Measurements from ENCODE around the gene CHID1. TPM values are rescaled to one million over a fixed set of nuclear protein-coding genes. Genes with fewer than 3 reads are reported as not detected.

Gene CHID1
- total and polyA plus RNA-seq, 9 of the 15 experiments (the other 6 are each of a cell fraction or from before 2014, with no cell fraction given) = 15.1 to 108 (median 39.8) TPM

DNA sequence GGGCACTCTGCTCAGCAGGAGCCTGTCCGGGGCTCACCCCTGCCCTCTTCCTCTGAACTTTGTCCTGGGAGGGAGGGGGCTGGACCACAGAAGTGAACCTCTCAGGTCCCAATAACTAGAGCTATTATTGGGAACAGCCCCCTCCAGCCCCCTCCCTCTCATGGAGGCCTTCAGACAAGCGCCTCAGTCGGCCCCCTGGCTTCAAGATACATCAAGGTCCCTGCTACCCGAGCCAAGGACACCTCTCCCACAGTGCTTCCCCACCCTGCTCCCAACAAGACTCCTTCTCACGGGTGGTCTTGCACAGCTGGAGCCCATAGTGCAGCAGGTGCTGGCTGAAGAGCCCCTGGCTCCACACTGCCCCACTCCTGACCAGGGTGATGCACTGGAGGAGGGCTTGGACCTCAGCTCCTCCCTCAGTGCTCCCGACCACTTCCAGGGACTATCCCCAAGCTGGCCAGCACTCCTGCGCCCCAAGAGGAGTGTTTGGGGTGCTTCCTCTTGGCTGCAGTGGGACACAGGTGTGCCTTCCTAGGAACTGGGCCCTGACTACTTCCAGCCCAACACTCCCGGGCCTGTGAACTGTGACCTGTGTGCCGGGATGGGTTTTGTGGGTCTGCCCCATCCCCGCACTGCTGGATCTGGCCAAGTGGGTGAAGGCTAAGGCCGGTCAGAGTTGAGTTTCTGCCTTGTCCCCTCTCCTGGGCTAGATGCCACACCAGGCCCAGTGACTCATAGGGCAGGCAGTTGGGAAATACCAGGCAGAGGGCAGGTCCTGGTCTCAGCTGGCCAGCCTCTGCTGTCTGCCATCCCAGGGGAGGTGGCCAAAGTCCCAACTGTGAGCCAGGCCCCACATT lies 89.7 kb downstream of the CHID1 start (continued):
- TF ChIP-seq, protein P1, sequence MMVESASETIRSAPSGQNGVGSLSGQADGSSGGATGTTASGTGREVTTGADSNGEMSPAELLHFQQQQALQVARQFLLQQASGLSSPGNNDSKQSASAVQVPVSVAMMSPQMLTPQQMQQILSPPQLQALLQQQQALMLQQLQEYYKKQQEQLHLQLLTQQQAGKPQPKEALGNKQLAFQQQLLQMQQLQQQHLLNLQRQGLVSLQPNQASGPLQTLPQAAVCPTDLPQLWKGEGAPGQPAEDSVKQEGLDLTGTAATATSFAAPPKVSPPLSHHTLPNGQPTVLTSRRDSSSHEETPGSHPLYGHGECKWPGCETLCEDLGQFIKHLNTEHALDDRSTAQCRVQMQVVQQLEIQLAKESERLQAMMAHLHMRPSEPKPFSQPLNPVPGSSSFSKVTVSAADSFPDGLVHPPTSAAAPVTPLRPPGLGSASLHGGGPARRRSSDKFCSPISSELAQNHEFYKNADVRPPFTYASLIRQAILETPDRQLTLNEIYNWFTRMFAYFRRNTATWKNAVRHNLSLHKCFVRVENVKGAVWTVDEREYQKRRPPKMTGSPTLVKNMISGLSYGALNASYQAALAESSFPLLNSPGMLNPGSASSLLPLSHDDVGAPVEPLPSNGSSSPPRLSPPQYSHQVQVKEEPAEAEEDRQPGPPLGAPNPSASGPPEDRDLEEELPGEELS (CRISPR knock-in tag; IDR thresholded peaks at IDR 0.05; ENCODE audit: borderline replicate concordance) = no peak

DNA sequence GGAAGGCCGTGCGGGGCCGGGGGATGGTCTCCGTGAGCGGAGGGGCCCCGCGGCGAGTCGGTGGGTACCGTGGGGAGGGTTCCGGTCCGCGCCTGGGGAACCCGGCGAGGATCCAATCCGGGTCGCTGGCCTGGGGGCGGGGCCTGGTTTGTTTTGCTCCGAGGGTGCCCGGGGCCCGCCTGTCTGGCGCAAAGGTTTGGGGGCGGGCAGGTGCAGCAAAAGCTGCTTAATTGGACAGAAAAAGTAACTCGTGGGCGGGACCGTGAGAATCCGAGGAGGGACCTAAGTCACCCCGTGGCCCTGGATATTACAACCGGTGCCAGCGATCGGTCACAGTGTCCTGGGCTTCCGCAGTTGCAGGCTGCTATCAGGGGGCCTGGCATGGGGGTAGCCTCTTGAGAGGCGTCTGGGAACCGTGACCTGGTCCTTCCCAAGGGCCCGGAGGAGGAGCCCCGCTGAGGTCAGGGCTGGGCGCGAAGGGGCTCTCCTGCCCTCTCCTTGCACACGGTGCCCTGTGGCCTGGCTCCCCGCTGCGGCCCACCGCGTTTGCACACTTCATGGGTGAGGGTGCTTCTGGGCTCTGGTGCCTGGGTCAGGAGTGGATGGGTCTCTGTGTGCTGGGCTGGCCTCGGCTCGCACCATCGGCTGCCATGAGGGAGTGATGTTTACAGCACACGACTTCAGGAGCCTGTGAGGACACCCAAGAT lies 90.5 kb downstream of the CHID1 start:
- peaks cover 13% of the 10 kb centered on the region for H4K20me1 ChIP-seq (replicated peaks; ENCODE audit: control insufficient read depth, insufficient read depth, low read length)
- TSS peak; percentile 72 for BruUV-seq (replicated peaks)
- FAIRE-seq (peak; percentile 74), DNase-seq (ENCODE audit: extremely low read depth in 1 of 4, low spot score in 3 of 4) (peak; percentile 70 to 91 (median 78)), ATAC-seq (peak; percentile 78)
- H3K79me2 ChIP-seq (ENCODE audit: control insufficient read depth, insufficient read depth, low read length) = peaks cover 25% of the 10 kb centered on the region
- peak overlapping the region; percentile 87 to 100 for H3K9ac ChIP-seq (ENCODE audit: insufficient read depth in 1 of 2, low read depth in 2 of 2, low read length in 2 of 2)
- H3K36me3 ChIP-seq (ENCODE audit: control insufficient read depth, insufficient read depth, low read length) = peaks cover 38% of the 10 kb centered on the region; the same call in 1 of the 3 replicates
- in situ Hi-C loops (cut with MboI) (no loop called here), intact Hi-C loops (cut with micrococcal nuclease) (no loop called here)
- H3K4me1 ChIP-seq (replicated peaks in 1 of 2; ENCODE audit: control insufficient read depth in 2 of 2, insufficient read depth in 2 of 2, low read length in 2 of 2) = peaks cover 11 to 74% of the 10 kb centered on the region in 2 experiments; a peak in 4 of 5 replicates
- CTCF ChIA-PET (ENCODE audit: low intra/inter-chr PET ratio) = no interaction called here
- H3K27ac ChIP-seq (ENCODE audit: extremely low read depth, low read depth, low read length) = peak overlapping the region; percentile 92
- peaks cover 6% of the 10 kb centered on the region for H3K9me1 ChIP-seq (ENCODE audit: control insufficient read depth, insufficient read depth, low read length)
- H2AFZ ChIP-seq (ENCODE audit: low read depth, low read length) = 0 out of 2 replicates have a peak overlapping the region, but pooled peaks have one; percentile 39
- no peaks in the 10 kb centered on the region for H3K9me3 ChIP-seq (replicated peaks; ENCODE audit: control insufficient read depth, insufficient read depth, low read depth, low read length)
- POLR2A ChIA-PET = interaction anchor here (0.6 to 5.2 kb wide), 13 partner anchors 9 to 235 kb away, joined by 3 to 36 read pairs (median 5); partner anchors contain the start of genes CD151, POLR2L, RPLP2 and TSPAN4
- peak overlapping the region; percentile 86 for H3K4me2 ChIP-seq (ENCODE audit: insufficient read depth, low read length)
- 3% methylated on average over 39 of the region's 47 CpGs for WGBS (ENCODE audit: insufficient coverage, low coverage, missing lambda C conversion rate)
- H3K4me3 ChIP-seq = peak overlapping the region; percentile 89
- H3K27me3 ChIP-seq (ENCODE audit: control insufficient read depth in 2 of 2, insufficient read depth in 2 of 2, low read length in 2 of 2) = no peaks in the 10 kb centered on the region
- TF ChIP-seq HMGN3 (IDR thresholded peaks at IDR 0.05; ENCODE audit: borderline replicate concordance, extremely low read depth, insufficient read length, low read depth, low read length) = peak; percentile 35
- TF ChIP-seq, protein P2, sequence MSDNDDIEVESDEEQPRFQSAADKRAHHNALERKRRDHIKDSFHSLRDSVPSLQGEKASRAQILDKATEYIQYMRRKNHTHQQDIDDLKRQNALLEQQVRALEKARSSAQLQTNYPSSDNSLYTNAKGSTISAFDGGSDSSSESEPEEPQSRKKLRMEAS (CRISPR knock-in tag; IDR thresholded peaks at IDR 0.05) = peak; percentile 18; the same call in 1 of the 2 replicates
- 0 out of 2 replicates have a peak, but pooled peaks have one; percentile 31 for TF ChIP-seq TGIF2 (CRISPR knock-in tag; IDR thresholded peaks at IDR 0.05)
- TF ChIP-seq, protein P3, sequence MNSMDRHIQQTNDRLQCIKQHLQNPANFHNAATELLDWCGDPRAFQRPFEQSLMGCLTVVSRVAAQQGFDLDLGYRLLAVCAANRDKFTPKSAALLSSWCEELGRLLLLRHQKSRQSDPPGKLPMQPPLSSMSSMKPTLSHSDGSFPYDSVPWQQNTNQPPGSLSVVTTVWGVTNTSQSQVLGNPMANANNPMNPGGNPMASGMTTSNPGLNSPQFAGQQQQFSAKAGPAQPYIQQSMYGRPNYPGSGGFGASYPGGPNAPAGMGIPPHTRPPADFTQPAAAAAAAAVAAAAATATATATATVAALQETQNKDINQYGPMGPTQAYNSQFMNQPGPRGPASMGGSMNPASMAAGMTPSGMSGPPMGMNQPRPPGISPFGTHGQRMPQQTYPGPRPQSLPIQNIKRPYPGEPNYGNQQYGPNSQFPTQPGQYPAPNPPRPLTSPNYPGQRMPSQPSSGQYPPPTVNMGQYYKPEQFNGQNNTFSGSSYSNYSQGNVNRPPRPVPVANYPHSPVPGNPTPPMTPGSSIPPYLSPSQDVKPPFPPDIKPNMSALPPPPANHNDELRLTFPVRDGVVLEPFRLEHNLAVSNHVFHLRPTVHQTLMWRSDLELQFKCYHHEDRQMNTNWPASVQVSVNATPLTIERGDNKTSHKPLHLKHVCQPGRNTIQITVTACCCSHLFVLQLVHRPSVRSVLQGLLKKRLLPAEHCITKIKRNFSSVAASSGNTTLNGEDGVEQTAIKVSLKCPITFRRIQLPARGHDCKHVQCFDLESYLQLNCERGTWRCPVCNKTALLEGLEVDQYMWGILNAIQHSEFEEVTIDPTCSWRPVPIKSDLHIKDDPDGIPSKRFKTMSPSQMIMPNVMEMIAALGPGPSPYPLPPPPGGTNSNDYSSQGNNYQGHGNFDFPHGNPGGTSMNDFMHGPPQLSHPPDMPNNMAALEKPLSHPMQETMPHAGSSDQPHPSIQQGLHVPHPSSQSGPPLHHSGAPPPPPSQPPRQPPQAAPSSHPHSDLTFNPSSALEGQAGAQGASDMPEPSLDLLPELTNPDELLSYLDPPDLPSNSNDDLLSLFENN (IDR thresholded peaks at IDR 0.05; ENCODE audit: low read depth in 2 of 2, low read length in 2 of 2) = no peak
- TF ChIP-seq NR2C2 (CRISPR knock-in tag; IDR thresholded peaks at IDR 0.05) = no peak
- TF ChIP-seq NR2C2 (tag; IDR thresholded peaks at IDR 0.05) = peak; percentile 94
- no peak for TF ChIP-seq XRCC3 (IDR thresholded peaks at IDR 0.05)
- TF ChIP-seq, protein P1 (CRISPR knock-in tag; IDR thresholded peaks at IDR 0.05; ENCODE audit: borderline replicate concordance) = no peak
